Measurements from ENCODE around the gene SLC9A8. TPM values are rescaled to one million over a fixed set of nuclear protein-coding genes. Genes with fewer than 3 reads are reported as not detected.

The SLC9A8 gene
- total RNA-seq, 1 experiment from 2014 or later: 7.5 TPM

GRCh38 chr20:49937027-49937929 lies 124.7 kb downstream of the SLC9A8 start:
- Histone ChIP-seq H2BK15ac (ENCODE audit: low read depth, low read length) (no peak overlapping the region), H3K4me1 (ENCODE audit: insufficient read depth, low read length) (peaks cover 4% of the 10 kb centered on the region; the same call in 1 of the 2 replicates), H4K8ac (replicated peaks; ENCODE audit: insufficient read length, low read depth, low read length) (no peak overlapping the region), H3K9ac (ENCODE audit: extremely low read depth, insufficient read length, low read length) (peak overlapping the region; percentile 83), H2AK5ac (ENCODE audit: insufficient read length, low read length) (no peak overlapping the region), H3K23me2 (ENCODE audit: insufficient read length, low read depth, low read length, poor library complexity, severe bottlenecking) (peaks cover 13% of the 10 kb centered on the region), H4K5ac (ENCODE audit: insufficient read length, low read depth, low read length) (no peak overlapping the region), H2BK20ac (ENCODE audit: low read depth, low read length, poor library complexity, severe bottlenecking) (no peak overlapping the region), H2BK120ac (ENCODE audit: low read depth, low read length, poor library complexity, severe bottlenecking) (no peak overlapping the region), H3K4ac (ENCODE audit: low read depth, low read length) (no peak overlapping the region), H3K27ac (ENCODE audit: insufficient read length, low read depth, low read length) (no peak overlapping the region), H3K79me1 (ENCODE audit: insufficient read depth, low read depth, low read length, poor library complexity, severe bottlenecking) (no peaks in the 10 kb centered on the region), H3K4me2 (ENCODE audit: insufficient read depth, insufficient read length, low read length) (peak overlapping the region; percentile 90), H3K79me2 (ENCODE audit: insufficient read depth, low read length) (peaks cover 36% of the 10 kb centered on the region), H3K18ac (ENCODE audit: insufficient read length, low read depth, low read length) (no peak overlapping the region), H3T11ph (ENCODE audit: low read length) (no peak overlapping the region), H3K23ac (ENCODE audit: insufficient read length, low read depth, low read length) (no peak overlapping the region), H2AFZ (ENCODE audit: low read length) (no peak overlapping the region), H3K9me3 (ENCODE audit: control insufficient read depth, low read depth, low read length) (no peaks in the 10 kb centered on the region), H3K56ac (ENCODE audit: insufficient read length, low read depth, low read length) (no peak overlapping the region), H2BK5ac (ENCODE audit: insufficient read length, low read length) (no peak overlapping the region), H4K91ac (ENCODE audit: insufficient read length, low read depth, low read length) (no peak overlapping the region), H3K14ac (ENCODE audit: insufficient read depth, low read length) (0 out of 2 replicates have a peak overlapping the region, but pooled peaks have one; percentile 60), H2BK12ac (ENCODE audit: insufficient read length, low read depth, low read length) (no peak overlapping the region), H3K27me3 (ENCODE audit: insufficient read depth, low read length) (no peaks in the 10 kb centered on the region), H4K20me1 (ENCODE audit: control insufficient read depth, insufficient read depth, insufficient read length) (no peaks in the 10 kb centered on the region)
- Mint-ChIP-seq H3K36me3 (ENCODE audit: insufficient read depth in 1 of 3, low read depth in 3 of 3) (peaks cover 8 to 31% (median 26%) of the 10 kb centered on the region in 3 experiments; a peak in 6 of 7 replicates), H3K4me1 (peaks cover 26 to 30% of the 10 kb centered on the region in 2 experiments), H3K4me3 (peak overlapping the region; percentile 95 to 97), H3K27ac (peak overlapping the region; percentile 29 to 91 (median 86); a peak in 4 of 7 replicates), H3K9me3 (no peaks in the 10 kb centered on the region), H3K27me3 (ENCODE audit: low read depth) (no peaks in the 10 kb centered on the region)
- DNase-seq: no peak
- no peak for TF ChIP-seq CTCF (conservative IDR thresholded peaks at IDR 0.05)
- WGBS (ENCODE audit: extremely low coverage, insufficient read length, low lambda C conversion rate): no CpG with 5 or more reads among the region's 12 CpGs

Data from H9 (cell line).